ENCODE measurements around the gene MRM2. TPM values are rescaled to one million over a fixed set of nuclear protein-coding genes. Genes with fewer than 3 reads are reported as not detected.

The MRM2 gene
- total RNA-seq, 4 donors from 2014 or later: 2.1 to 29.4 (median 12.8) TPM

- H3K4me3 ChIP-seq: no peak overlapping the region
- TF ChIP-seq CTCF (IDR thresholded peaks at IDR 0.05) (no peak), POLR2A (IDR thresholded peaks at IDR 0.05) (no peak)
- H3K36me3 ChIP-seq: no peaks in the 10 kb centered on the region
- H3K4me1 ChIP-seq: no peaks in the 10 kb centered on the region
- H3K27me3 ChIP-seq: no peaks in the 10 kb centered on the region
- no peaks in the 10 kb centered on the region for H3K9me3 ChIP-seq
- intact Hi-C loops (cut with DNase I; ENCODE audit: low total_unique reads): no loop called here
- DNase-seq: no peak
- no peak overlapping the region for H3K27ac ChIP-seq
Observed at GRCh38 chr7:2255145-2256139, 13.4 kb upstream of the MRM2 start.

GRCh38 chr7:2254429-2255144 is 12.6 kb upstream of the MRM2 start:
- Histone ChIP-seq H3K36me3 (no peaks in the 10 kb centered on the region), H3K9me3 (no peaks in the 10 kb centered on the region), H3K27ac (no peak overlapping the region), H3K4me3 (no peak overlapping the region), H3K4me1 (no peaks in the 10 kb centered on the region), H3K27me3 (no peaks in the 10 kb centered on the region)
- intact Hi-C loops (cut with DNase I; ENCODE audit: low total_unique reads): no loop called here
- DNase-seq: no peak
- TF ChIP-seq CTCF (IDR thresholded peaks at IDR 0.05) (no peak), POLR2A (IDR thresholded peaks at IDR 0.05) (no peak)

- DNase-seq: no peak
- no peaks in the 10 kb centered on the region for H3K36me3 ChIP-seq
- no peak overlapping the region for H3K4me3 ChIP-seq
- H3K4me1 ChIP-seq: no peaks in the 10 kb centered on the region
- H3K27ac ChIP-seq: no peak overlapping the region
- H3K9me3 ChIP-seq: no peaks in the 10 kb centered on the region
- TF ChIP-seq POLR2A (IDR thresholded peaks at IDR 0.05) (no peak), CTCF (IDR thresholded peaks at IDR 0.05) (no peak)
- H3K27me3 ChIP-seq: no peaks in the 10 kb centered on the region
- intact Hi-C loops (cut with DNase I; ENCODE audit: low total_unique reads): no loop called here
Observed at GRCh38 chr7:2253525-2254244, 11.7 kb upstream of the MRM2 start.

GRCh38 chr7:2253021-2253420 is 11.0 kb upstream of the MRM2 start:
- Histone ChIP-seq H3K36me3 (no peaks in the 10 kb centered on the region), H3K4me3 (no peak overlapping the region), H3K9me3 (no peaks in the 10 kb centered on the region), H3K4me1 (no peaks in the 10 kb centered on the region), H3K27me3 (no peaks in the 10 kb centered on the region), H3K27ac (no peak overlapping the region)
- no peak for TF ChIP-seq POLR2A (IDR thresholded peaks at IDR 0.05)
- TF ChIP-seq CTCF (IDR thresholded peaks at IDR 0.05): no peak
- intact Hi-C loops (cut with DNase I; ENCODE audit: low total_unique reads): no loop called here
- DNase-seq: no peak

Measured in uterus (tissue), 4 donors.